Stimulated activated CD4-positive, alpha-beta T cell treated with anti-CD3 and anti-CD28 coated beads, Interleukin-1b, Interleukin-23, amount 100 ng/mL, for 4 hours (primary cell): ENCODE results near the gene CADM4.
A peak's percentile ranks its signal among the peaks of the same experiment; 100 is the strongest.
"Not testable (repeated sequence)": the region's sequence is repeated elsewhere in the genome, so short reads cannot be mapped to it uniquely, and the experiment has no call there.

ENCODE experiments used
- DNase-seq, 2 donors: peaks; one replicate each; pipeline ENCODE4 v3.0.0-alpha.2; 2020; ENCODE audit warnings: low read depth in 2 of 2

Gene CADM4

GRCh38 chr19:43606569-43607229 lies 33.0 kb downstream of the CADM4 start:
- DNase-seq: no peak

GRCh38 chr19:43605875-43606568 lies 33.6 kb downstream of the CADM4 start:
- no peak for DNase-seq

GRCh38 chr19:43600326-43600725 lies 39.3 kb downstream of the CADM4 start:
- not testable (repeated sequence) for DNase-seq

- DNase-seq: no peak
These were observed 39.9 kb downstream of the CADM4 start for GRCh38 chr19:43599635-43600295.

GRCh38 chr19:43598445-43599240 lies 41.0 kb downstream of the CADM4 start:
- DNase-seq: no peak

- DNase-seq: no peak
These were observed 41.8 kb downstream of the CADM4 start for GRCh38 chr19:43597876-43598275.

GRCh38 chr19:43596842-43597461 lies 42.7 kb downstream of the CADM4 start:
- no peak for DNase-seq

GRCh38 chr19:43595999-43596841 lies 43.4 kb downstream of the CADM4 start, which contains the start of the genes IRGQ and ZNF576:
Gene IRGQ (minus strand): TSS chr19:43596134. CDS start chr19:43595338, 796 bp downstream.
Gene ZNF576 (plus strand): TSS chr19:43596595. CDS start chr19:43597109, 514 bp downstream.
- peak; percentile 100 for DNase-seq

- peak in 1 of 2 donors; percentile 9 for DNase-seq
These were observed 44.0 kb downstream of the CADM4 start for GRCh38 chr19:43595605-43595998.

- peak; percentile 56 to 60 for DNase-seq
These were observed 44.7 kb downstream of the CADM4 start for GRCh38 chr19:43594710-43595604.

GRCh38 chr19:43594081-43594697 lies 45.5 kb downstream of the CADM4 start:
- DNase-seq: no peak

GRCh38 chr19:43592800-43593350 lies 46.8 kb downstream of the CADM4 start:
- DNase-seq: no peak

- no peak for DNase-seq
These were observed 47.5 kb downstream of the CADM4 start for GRCh38 chr19:43591904-43592772.

- no peak for DNase-seq
These were observed 50.0 kb downstream of the CADM4 start for GRCh38 chr19:43589678-43590077.

- no peak for DNase-seq
These were observed 50.4 kb downstream of the CADM4 start for GRCh38 chr19:43589277-43589676.

- not testable (repeated sequence) for DNase-seq
These were observed 52.6 kb downstream of the CADM4 start for GRCh38 chr19:43587029-43587428.

GRCh38 chr19:43586346-43586745 lies 53.3 kb downstream of the CADM4 start:
- DNase-seq: no peak

- DNase-seq: no peak
These were observed 55.2 kb downstream of the CADM4 start for GRCh38 chr19:43584484-43584883.
